M059J (cell line): ENCODE measurements around the gene DDIT3. TPM values are rescaled to one million over a fixed set of nuclear protein-coding genes. Genes with fewer than 3 reads are reported as not detected.
A peak's percentile ranks its signal among the peaks of the same experiment; 100 is the strongest.

Experiments used
- DNase-seq: peaks from one replicate; pipeline ENCODE4 v3.0.0-alpha.2; 2012; ENCODE audit warnings: low read depth
- total RNA-seq: library from RNA; depleted of rRNA; stranded (reverse); fragments of >200 nt; shearing (Covaris generic); gene quantifications from 2 replicates; pipeline ENCODE4 v1.2.3, GENCODE V29; 2014

The DDIT3 gene
- total RNA-seq, 1 experiment from 2014 or later, result 39.3 TPM

DNA sequence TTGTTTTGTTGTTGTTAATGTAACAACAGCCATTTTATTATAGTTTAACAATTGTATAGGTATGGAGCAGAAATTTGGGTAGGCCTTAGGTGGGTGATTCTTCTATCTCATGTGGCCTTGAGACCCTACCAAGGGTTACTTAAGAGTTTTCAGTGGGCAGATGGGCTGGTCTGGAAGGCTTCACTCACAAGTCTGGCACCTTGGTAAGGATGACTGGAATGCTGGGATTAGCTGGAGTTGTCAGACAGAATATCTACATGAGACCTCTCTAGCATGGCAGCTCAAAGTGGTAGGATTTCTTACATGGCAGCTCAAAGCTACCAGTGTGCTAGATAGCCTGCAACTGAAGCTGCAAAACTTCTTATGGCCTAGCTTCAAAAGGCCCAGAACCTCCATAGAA lies 34.6 kb downstream of the DDIT3 start:
- no peak for DNase-seq

GRCh38 chr12:57483466-57483865 lies 36.8 kb downstream of the DDIT3 start:
- no peak for DNase-seq

GRCh38 chr12:57481671-57482070 lies 38.6 kb downstream of the DDIT3 start:
- DNase-seq, result no peak

GRCh38 chr12:57479376-57480115 lies 40.8 kb downstream of the DDIT3 start, which contains the start of gene ARHGAP9:
Gene ARHGAP9 (minus strand): TSS chr12:57479866. CDS start chr12:57479406, 460 bp downstream.
- DNase-seq, result peak; percentile 38

GRCh38 chr12:57479043-57479375 lies 41.3 kb downstream of the DDIT3 start:
- DNase-seq, result no peak

DNA sequence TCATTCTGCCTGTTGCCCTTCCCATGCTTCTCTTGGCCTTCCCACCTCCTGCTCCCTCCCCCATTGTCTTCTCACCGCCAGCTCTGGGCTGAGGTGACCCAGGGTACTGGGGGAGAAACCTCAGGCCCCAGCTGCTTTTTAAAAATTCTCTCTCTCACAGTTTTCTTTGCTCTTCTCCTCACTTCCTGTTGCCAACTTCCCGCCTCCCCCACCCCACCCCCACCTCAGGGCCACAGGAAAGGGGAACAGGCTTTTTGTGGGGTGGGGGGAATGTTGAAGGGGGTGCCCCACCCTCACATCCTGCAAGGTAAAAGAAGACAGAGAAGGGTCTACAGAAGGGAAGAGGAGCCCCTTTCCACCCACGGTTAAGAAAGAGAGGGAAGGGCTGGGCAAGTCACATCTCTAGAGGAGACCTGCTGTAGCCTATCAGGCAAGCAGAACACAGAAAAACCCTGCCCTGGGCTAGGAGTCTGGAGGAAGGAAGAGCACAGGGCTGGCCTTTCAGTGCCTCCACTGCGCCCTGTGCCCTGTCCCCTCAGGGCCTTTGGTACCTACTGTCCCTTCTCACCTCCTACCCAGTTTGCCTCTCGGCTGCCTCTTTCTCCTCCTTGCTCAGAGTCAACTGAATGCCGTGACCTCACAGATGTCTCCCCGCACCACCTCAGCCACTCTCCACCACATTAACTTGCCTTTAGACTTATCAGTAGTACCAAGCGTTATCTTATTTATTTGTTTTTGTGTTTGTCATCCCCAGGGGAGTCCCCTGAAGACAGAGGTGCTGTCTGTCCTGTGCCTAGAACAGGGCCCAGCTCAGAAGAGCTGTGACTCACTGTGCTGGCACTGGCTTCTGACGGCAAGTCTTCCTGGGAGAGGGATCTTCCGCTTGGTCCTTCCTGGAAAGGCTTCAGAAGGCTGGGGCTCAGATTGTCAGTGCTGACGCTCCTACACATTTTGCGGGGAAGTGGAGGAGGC lies 42.3 kb downstream of the DDIT3 start:
- peak; percentile 38 for DNase-seq

DNA sequence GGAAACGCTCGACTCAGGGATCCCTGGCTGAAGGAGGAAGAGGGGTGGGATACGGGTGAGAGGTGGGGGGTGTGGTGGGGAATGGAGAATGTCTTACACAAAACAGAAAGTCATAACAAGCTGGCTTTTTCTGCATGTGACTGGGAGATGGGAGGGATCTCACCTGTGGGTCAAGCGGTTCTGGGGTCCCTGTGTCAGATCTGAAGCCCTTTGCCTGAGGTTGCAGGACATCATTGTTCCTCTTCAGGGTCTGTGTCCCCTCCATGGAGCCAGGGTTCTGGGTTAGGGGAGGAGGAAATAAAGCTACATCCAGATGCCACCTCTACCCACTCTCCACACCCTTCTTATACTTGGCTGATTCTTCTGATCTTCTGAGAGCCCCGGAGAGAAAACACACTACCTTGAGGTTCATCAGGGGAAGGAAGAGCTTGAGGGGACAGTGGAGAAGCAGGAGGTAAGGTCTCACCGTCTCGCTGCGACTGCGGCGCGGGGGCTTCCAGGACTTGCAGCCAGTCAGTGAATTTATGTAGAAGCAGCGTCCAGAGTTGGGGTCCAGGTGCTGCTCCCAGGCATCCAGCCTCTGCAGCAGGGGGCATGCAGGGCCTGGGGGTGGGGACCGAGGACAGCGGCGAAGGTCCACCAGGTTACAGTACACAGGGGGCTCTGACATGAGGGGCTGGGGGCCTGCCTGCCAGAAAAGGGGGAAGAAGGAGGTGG lies 43.2 kb downstream of the DDIT3 start:
- DNase-seq, result no peak

- no peak for DNase-seq
Measured at GRCh38 chr12:57476162-57476992, 43.9 kb downstream of the DDIT3 start.

- no peak for DNase-seq
Measured at GRCh38 chr12:57475271-57476161, 44.8 kb downstream of the DDIT3 start.

GRCh38 chr12:57474862-57475261 lies 45.5 kb downstream of the DDIT3 start:
- DNase-seq, result no peak

GRCh38 chr12:57474430-57474829 lies 45.9 kb downstream of the DDIT3 start:
- no peak for DNase-seq

- no peak for DNase-seq
Measured at GRCh38 chr12:57473886-57474285, 46.4 kb downstream of the DDIT3 start.

DNA sequence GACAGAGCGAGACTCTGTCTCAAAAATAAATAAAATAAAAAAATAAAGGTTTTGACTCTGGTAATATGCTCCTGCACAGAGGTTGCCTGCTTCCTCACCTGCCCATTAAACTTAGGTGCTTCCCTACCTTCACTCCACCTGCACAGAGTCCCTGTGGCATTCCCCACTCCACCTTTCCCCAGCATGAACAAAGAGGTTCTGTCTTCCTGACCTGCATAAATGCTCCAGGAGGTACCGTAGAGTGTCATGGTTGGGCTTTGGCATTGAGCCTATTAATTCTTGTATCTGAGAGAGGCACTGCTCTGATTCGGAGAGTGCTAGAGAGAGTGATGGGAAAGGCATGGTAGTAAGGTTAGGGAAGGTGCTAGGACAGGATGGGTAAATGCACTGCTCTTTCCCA lies 46.9 kb downstream of the DDIT3 start:
- no peak for DNase-seq

GRCh38 chr12:57472391-57472790 lies 47.9 kb downstream of the DDIT3 start:
- DNase-seq, result no peak

DNA sequence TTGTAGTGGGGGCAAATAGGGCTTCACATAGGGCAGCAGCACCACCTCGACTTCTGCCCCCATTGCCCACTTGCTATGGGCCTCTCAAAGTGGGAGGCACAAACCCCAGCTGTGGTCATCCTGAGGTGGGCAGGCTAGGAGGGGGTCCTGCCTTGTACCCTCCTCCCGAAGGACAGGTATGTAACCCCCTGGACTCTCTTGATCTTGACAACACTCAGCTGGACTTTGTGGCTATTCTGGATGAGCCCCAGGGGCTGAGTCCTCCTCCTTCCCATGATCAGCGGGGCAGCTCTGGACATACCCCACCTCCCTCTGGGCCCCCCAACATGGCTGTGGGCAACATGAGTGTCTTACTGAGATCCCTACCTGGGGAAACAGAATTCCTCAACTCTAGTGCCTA lies 48.7 kb downstream of the DDIT3 start:
- DNase-seq, result no peak

DNA sequence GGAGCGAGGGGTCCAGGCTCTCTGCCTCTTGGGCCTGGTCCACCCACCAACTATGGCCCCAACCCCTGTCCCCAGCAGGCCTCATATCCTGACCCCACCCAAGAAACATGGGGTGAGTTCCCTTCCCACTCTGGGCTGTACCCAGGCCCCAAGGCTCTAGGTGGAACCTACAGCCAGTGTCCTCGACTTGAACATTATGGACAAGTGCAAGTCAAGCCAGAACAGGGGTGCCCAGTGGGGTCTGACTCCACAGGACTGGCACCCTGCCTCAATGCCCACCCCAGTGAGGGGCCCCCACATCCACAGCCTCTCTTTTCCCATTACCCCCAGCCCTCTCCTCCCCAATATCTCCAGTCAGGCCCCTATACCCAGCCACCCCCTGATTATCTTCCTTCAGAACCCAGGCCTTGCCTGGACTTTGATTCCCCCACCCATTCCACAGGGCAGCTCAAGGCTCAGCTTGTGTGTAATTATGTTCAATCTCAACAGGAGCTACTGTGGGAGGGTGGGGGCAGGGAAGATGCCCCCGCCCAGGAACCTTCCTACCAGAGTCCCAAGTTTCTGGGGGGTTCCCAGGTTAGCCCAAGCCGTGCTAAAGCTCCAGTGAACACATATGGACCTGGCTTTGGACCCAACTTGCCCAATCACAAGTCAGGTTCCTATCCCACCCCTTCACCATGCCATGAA lies 49.2 kb downstream of the DDIT3 start:
- no peak for DNase-seq

- no peak for DNase-seq
Measured at GRCh38 chr12:57470286-57470969, 49.9 kb downstream of the DDIT3 start.

GRCh38 chr12:57469296-57470164 lies 50.8 kb downstream of the DDIT3 start:
- DNase-seq, result no peak
